ENCODE measurements around the gene TEX54. TPM values are rescaled to one million over a fixed set of nuclear protein-coding genes. Genes with fewer than 3 reads are reported as not detected.

Gene TEX54
- total and polyA plus RNA-seq, 2 of the 13 experiments (the other 11 are each of a cell fraction or from before 2014, with no cell fraction given) = not detected

DNA sequence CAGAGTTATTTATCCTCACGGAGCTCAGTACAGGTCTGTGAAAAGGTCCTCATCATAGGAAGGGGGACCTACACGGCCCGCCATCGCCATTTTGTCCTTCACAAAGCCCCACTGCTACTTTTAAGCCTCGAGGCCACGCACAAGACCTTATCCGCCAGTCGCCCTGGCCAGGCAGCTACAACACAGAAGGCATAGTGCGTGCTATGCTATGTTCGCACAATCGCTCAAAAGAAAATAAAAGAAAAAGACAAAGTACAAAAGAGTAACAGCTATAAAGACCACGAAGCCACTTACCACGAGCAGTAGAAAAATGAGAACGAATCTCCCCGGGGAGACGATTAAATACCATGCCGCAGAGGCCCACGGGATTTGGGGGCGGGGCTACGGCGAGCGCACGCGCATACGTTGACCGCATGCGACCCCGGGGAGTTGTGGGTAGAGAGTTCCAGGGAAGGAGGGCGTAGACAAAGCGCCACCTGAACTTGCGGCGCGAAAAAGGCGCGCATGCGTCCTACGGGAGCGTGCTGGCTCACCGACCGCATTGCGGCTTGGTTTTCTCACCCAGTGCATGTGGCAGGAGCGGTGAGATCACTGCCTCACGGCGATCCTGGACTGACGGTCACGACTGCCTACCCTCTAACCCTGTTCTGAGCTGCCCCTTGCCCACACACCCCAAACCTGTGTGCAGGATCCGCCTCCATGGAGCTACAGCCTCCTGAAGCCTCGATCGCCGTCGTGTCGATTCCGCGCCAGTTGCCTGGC is 23.1 kb upstream of the TEX54 start (continued):
- TF ChIP-seq ESRRA (CRISPR knock-in tag; IDR thresholded peaks at IDR 0.05; ENCODE audit: low read depth) = peak; percentile 51; the same call in 1 of the 2 replicates
- no peak for TF ChIP-seq ETV6 (CRISPR knock-in tag; conservative IDR thresholded peaks at IDR 0.05)
- peak; percentile 88 for TF ChIP-seq THAP7 (CRISPR knock-in tag; IDR thresholded peaks at IDR 0.05)
- peak; percentile 95 for TF ChIP-seq ERF (CRISPR knock-in tag; IDR thresholded peaks at IDR 0.05)
- TF ChIP-seq, protein P1, sequence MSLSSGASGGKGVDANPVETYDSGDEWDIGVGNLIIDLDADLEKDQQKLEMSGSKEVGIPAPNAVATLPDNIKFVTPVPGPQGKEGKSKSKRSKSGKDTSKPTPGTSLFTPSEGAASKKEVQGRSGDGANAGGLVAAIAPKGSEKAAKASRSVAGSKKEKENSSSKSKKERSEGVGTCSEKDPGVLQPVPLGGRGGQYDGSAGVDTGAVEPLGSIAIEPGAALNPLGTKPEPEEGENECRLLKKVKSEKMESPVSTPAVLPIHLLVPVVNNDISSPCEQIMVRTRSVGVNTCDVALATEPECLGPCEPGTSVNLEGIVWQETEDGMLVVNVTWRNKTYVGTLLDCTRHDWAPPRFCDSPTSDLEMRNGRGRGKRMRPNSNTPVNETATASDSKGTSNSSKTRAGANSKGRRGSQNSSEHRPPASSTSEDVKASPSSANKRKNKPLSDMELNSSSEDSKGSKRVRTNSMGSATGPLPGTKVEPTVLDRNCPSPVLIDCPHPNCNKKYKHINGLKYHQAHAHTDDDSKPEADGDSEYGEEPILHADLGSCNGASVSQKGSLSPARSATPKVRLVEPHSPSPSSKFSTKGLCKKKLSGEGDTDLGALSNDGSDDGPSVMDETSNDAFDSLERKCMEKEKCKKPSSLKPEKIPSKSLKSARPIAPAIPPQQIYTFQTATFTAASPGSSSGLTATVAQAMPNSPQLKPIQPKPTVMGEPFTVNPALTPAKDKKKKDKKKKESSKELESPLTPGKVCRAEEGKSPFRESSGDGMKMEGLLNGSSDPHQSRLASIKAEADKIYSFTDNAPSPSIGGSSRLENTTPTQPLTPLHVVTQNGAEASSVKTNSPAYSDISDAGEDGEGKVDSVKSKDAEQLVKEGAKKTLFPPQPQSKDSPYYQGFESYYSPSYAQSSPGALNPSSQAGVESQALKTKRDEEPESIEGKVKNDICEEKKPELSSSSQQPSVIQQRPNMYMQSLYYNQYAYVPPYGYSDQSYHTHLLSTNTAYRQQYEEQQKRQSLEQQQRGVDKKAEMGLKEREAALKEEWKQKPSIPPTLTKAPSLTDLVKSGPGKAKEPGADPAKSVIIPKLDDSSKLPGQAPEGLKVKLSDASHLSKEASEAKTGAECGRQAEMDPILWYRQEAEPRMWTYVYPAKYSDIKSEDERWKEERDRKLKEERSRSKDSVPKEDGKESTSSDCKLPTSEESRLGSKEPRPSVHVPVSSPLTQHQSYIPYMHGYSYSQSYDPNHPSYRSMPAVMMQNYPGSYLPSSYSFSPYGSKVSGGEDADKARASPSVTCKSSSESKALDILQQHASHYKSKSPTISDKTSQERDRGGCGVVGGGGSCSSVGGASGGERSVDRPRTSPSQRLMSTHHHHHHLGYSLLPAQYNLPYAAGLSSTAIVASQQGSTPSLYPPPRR (CRISPR knock-in tag; IDR thresholded peaks at IDR 0.05; ENCODE audit: borderline replicate concordance) = peak; percentile 64; the same call in 1 of the 2 replicates
- TF ChIP-seq RFX3 (CRISPR knock-in tag; IDR thresholded peaks at IDR 0.05) = no peak
- TF ChIP-seq FOXA1 (IDR thresholded peaks at IDR 0.05) = no peak
- peak; percentile 27; the same call in 1 of the 2 replicates for TF ChIP-seq FOXA1 (CRISPR knock-in tag; IDR thresholded peaks at IDR 0.05)
- peak; percentile 91 for TF ChIP-seq ELF4 (CRISPR knock-in tag; IDR thresholded peaks at IDR 0.05; ENCODE audit: borderline replicate concordance)
- TF ChIP-seq TRIM24 (CRISPR knock-in tag; IDR thresholded peaks at IDR 0.05) = no peak
- TF ChIP-seq POLR2AphosphoS2 (IDR thresholded peaks at IDR 0.05; ENCODE audit: low read depth, low read length) = peak; percentile 97
- TF ChIP-seq, protein P2, sequence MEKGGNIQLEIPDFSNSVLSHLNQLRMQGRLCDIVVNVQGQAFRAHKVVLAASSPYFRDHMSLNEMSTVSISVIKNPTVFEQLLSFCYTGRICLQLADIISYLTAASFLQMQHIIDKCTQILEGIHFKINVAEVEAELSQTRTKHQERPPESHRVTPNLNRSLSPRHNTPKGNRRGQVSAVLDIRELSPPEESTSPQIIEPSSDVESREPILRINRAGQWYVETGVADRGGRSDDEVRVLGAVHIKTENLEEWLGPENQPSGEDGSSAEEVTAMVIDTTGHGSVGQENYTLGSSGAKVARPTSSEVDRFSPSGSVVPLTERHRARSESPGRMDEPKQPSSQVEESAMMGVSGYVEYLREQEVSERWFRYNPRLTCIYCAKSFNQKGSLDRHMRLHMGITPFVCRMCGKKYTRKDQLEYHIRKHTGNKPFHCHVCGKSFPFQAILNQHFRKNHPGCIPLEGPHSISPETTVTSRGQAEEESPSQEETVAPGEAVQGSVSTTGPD (CRISPR knock-in tag; IDR thresholded peaks at IDR 0.05) = no peak
- 0 out of 2 replicates have a peak, but pooled peaks have one; percentile 26 for TF ChIP-seq TEF (CRISPR knock-in tag; IDR thresholded peaks at IDR 0.05)
- no peak; the same call in 1 of the 2 replicates for TF ChIP-seq ZBTB21 (CRISPR knock-in tag; IDR thresholded peaks at IDR 0.05)
- no peak; the same call in 1 of the 2 replicates for TF ChIP-seq JUNB (CRISPR knock-in tag; IDR thresholded peaks at IDR 0.05; ENCODE audit: borderline replicate concordance)
- TF ChIP-seq YY1 (IDR thresholded peaks at IDR 0.05; ENCODE audit: insufficient read depth, insufficient replicate concordance, low read depth, low read length) = peak; percentile 84
- TF ChIP-seq, protein P3, sequence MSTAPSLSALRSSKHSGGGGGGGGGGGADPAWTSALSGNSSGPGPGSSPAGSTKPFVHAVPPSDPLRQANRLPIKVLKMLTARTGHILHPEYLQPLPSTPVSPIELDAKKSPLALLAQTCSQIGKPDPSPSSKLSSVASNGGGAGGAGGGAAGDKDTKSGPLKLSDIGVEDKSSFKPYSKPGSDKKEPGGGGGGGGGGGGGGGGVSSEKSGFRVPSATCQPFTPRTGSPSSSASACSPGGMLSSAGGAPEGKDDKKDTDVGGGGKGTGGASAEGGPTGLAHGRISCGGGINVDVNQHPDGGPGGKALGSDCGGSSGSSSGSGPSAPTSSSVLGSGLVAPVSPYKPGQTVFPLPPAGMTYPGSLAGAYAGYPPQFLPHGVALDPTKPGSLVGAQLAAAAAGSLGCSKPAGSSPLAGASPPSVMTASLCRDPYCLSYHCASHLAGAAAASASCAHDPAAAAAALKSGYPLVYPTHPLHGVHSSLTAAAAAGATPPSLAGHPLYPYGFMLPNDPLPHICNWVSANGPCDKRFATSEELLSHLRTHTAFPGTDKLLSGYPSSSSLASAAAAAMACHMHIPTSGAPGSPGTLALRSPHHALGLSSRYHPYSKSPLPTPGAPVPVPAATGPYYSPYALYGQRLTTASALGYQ (CRISPR knock-in tag; IDR thresholded peaks at IDR 0.05) = peak; percentile 91
